Hepatocyte (in vitro differentiated cells): ENCODE data around the gene IKBKE. TPM values are rescaled to one million over a fixed set of nuclear protein-coding genes. Genes with fewer than 3 reads are reported as not detected.

Experiments
- DNase-seq: peaks from one replicate; pipeline ENCODE4 v3.0.0-alpha.2; 2016; ENCODE audit warnings: low spot score
- H2AFZ ChIP-seq: fragments of 200-600 bp; sonication (generic); 2 replicates; pipeline ENCODE4 v1.6.0; 2016; ENCODE audit warnings: antibody characterized with exemption, mild to moderate bottlenecking
- H3K27ac ChIP-seq: fragments of 200-600 bp; sonication (generic); 2 replicates; pipeline ENCODE4 v1.5.1; 2016; ENCODE audit warnings: mild to moderate bottlenecking
- H3K27me3 ChIP-seq: fragments of 200-600 bp; sonication (generic); 2 replicates; pipeline ENCODE4 v1.6.1; 2016
- H3K36me3 ChIP-seq: fragments of 200-600 bp; sonication (generic); replicated peaks from 2 replicates; pipeline ENCODE4 v1.5.1; 2016; ENCODE audit warnings: low read depth; ENCODE audit not compliant: insufficient read depth
- H3K4me1 ChIP-seq: fragments of 200-600 bp; sonication (generic); 2 replicates; pipeline ENCODE4 v1.5.1; 2016; ENCODE audit warnings: mild to moderate bottlenecking, moderate library complexity; ENCODE audit not compliant: insufficient read depth
- H3K4me2 ChIP-seq: fragments of 200-600 bp; sonication (generic); 2 replicates; pipeline ENCODE4 v1.6.0; 2016
- H3K4me3 ChIP-seq: fragments of 200-600 bp; sonication (generic); 2 replicates; pipeline ENCODE4 v1.5.1; 2016; ENCODE audit warnings: mild to moderate bottlenecking
- H3K79me2 ChIP-seq: fragments of 200-600 bp; sonication (generic); 2 replicates; pipeline ENCODE4 v1.6.0; 2017; ENCODE audit warnings: mild to moderate bottlenecking
- H3K9me2 ChIP-seq: fragments of 200-600 bp; sonication (generic); replicated peaks from 2 replicates; pipeline ENCODE4 v1.6.0; 2017; ENCODE audit warnings: mild to moderate bottlenecking; ENCODE audit not compliant: insufficient read depth
- H3K9me3 ChIP-seq: fragments of 200-600 bp; sonication (generic); 2 replicates; pipeline ENCODE4 v1.5.1; 2016; ENCODE audit warnings: low read depth, mild to moderate bottlenecking
- H4K20me1 ChIP-seq: fragments of 200-600 bp; sonication (generic); 2 replicates; pipeline ENCODE4 v1.6.0; 2016; ENCODE audit warnings: mild to moderate bottlenecking; ENCODE audit not compliant: insufficient read depth, poor library complexity, severe bottlenecking
- CTCF ChIP-seq: fragments of 200-600 bp; sonication (generic); IDR thresholded peaks from 2 replicates; pipeline ENCODE4 v1.5.1; 2016; ENCODE audit warnings: antibody characterized with exemption, mild to moderate bottlenecking; ENCODE audit not compliant: poor library complexity
- EZH2 ChIP-seq: fragments of 200-600 bp; sonication (generic); IDR thresholded peaks from 2 replicates; pipeline ENCODE4 v1.6.1; 2016; ENCODE audit warnings: antibody characterized with exemption, mild to moderate bottlenecking, borderline replicate concordance
- EZH2phosphoT487 ChIP-seq: fragments of 200-600 bp; sonication (generic); IDR thresholded peaks from one replicate; pipeline ENCODE4 v1.6.1; 2018; ENCODE audit warnings: antibody characterized with exemption, mild to moderate bottlenecking, low read depth, moderate library complexity; ENCODE audit not compliant: unreplicated experiment, severe bottlenecking
- WGBS: methylation state at CpG from one replicate; pipeline ENCODE4 v1.1.6; 2016; ENCODE audit warnings: low lambda C conversion rate; ENCODE audit errors: missing lambda C conversion rate; 5-methylcytosine and 5-hydroxymethylcytosine counted together
- polyA plus RNA-seq: library from polyadenylated mRNA; unstranded; fragments of >200 nt; fragmentation: Nextera tagmentation; extraction: Ambion mirVana; gene quantifications from 2 replicates; pipeline ENCODE4 v1.2.1, GENCODE V29; 2016
- total RNA-seq: library from RNA; depleted of rRNA; stranded (reverse); fragments of >200 nt; gene quantifications from 2 replicates; pipeline ENCODE4 v1.2.3, GENCODE V29; 2014

The IKBKE gene
- total and polyA plus RNA-seq, 2 experiments from 2014 or later, result 5.9 to 6.4 TPM

- TF ChIP-seq CTCF (no peak), EZH2 (no peak), EZH2phosphoT487 (no peak)
- Histone ChIP-seq H3K27ac (no peak overlapping the region), H3K79me2 (no peaks in the 10 kb centered on the region), H3K9me2 (no peaks in the 10 kb centered on the region), H3K27me3 (peaks cover 31% of the 10 kb centered on the region), H3K4me2 (no peak overlapping the region), H4K20me1 (no peaks in the 10 kb centered on the region), H3K4me3 (no peak overlapping the region), H3K4me1 (peaks cover 14% of the 10 kb centered on the region), H3K36me3 (no peaks in the 10 kb centered on the region), H2AFZ (no peak overlapping the region), H3K9me3 (no peaks in the 10 kb centered on the region)
- WGBS, result 70% methylated on average over 14 of the region's 14 CpGs
- DNase-seq, result no peak
These were observed 41.2 kb downstream of the IKBKE start for GRCh38 chr1:206511362-206512057.

- TF ChIP-seq EZH2phosphoT487, result no peak
- TF ChIP-seq EZH2, result no peak
- TF ChIP-seq CTCF, result no peak
- Histone ChIP-seq H3K4me1 (peaks cover 10% of the 10 kb centered on the region), H3K27me3 (peaks cover 24% of the 10 kb centered on the region), H3K9me3 (no peaks in the 10 kb centered on the region), H3K36me3 (no peaks in the 10 kb centered on the region), H3K9me2 (no peaks in the 10 kb centered on the region), H3K4me2 (no peak overlapping the region), H3K4me3 (no peak overlapping the region), H2AFZ (no peak overlapping the region), H4K20me1 (no peaks in the 10 kb centered on the region), H3K27ac (no peak overlapping the region), H3K79me2 (no peaks in the 10 kb centered on the region)
- WGBS, result 62% methylated on average over 14 of the region's 14 CpGs
- no peak for DNase-seq
These were observed 42.0 kb downstream of the IKBKE start for GRCh38 chr1:206512058-206512850.

- Histone ChIP-seq H4K20me1 (no peaks in the 10 kb centered on the region), H3K4me1 (peaks cover 9% of the 10 kb centered on the region), H3K27ac (no peak overlapping the region), H3K4me2 (no peak overlapping the region), H2AFZ (no peak overlapping the region), H3K4me3 (no peak overlapping the region), H3K79me2 (no peaks in the 10 kb centered on the region), H3K27me3 (peaks cover 18% of the 10 kb centered on the region), H3K9me3 (no peaks in the 10 kb centered on the region), H3K36me3 (no peaks in the 10 kb centered on the region), H3K9me2 (no peaks in the 10 kb centered on the region)
- TF ChIP-seq CTCF (no peak), EZH2phosphoT487 (no peak), EZH2 (no peak)
- no peak for DNase-seq
- 96% methylated on average over 4 of the region's 4 CpGs for WGBS
These were observed 42.5 kb downstream of the IKBKE start for GRCh38 chr1:206512851-206513180.
